Globus pallidus (tissue), 1 donor: ENCODE data around the gene EXOC6B.
"Not testable (repeated sequence)": the region's sequence is repeated elsewhere in the genome, so short reads cannot be mapped to it uniquely, and the experiment has no call there.

Experiments used
- DNase-seq: peaks from one replicate; pipeline ENCODE4 v3.0.0-alpha.2; 2015; ENCODE audit warnings: low spot score

EXOC6B gene

DNA sequence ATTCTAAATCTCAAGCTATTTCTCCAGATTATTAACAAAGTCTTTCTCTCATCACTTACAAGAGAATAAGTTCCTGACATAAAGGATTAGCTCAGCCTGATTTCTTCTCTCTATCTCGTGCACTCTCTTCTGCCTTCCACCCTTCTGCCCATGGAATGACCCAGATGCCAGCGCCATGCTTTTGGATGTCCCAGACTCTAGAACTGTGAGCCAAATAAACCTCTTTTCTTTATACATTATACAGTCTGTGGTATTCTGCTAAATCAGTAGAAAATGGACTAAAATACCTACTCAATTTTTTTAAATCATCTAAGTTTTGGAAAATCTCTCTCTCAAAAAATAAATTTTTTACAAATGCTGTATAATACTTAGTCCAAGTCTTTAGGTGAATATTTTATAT lies 218.6 kb downstream of the EXOC6B start:
- no peak for DNase-seq

DNA sequence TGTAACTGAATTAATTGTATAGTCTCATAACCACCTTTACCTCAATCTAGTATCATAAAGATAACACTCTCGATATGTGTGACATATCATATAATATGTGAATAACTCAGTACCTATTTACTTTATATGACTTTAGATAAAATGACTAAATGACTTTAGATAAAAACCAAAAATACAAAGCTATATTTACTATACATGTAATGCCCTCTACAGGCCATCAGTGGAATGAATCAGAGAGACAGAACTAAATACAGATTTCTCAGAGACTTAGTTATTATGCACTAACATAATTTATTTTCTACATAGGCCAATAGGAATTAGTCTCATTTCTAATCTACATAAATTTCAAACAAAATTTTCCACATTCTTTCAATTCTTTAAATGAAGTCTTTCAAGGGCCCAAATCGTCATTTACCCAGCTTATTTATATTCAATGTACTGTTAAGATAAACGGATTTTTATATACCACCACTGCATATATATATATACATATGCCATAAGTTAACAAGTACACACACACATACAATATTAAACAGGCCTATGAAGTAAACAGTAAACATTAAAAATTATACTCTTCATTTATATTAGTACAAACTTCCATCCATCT lies 219.9 kb downstream of the EXOC6B start:
- no peak for DNase-seq

DNA sequence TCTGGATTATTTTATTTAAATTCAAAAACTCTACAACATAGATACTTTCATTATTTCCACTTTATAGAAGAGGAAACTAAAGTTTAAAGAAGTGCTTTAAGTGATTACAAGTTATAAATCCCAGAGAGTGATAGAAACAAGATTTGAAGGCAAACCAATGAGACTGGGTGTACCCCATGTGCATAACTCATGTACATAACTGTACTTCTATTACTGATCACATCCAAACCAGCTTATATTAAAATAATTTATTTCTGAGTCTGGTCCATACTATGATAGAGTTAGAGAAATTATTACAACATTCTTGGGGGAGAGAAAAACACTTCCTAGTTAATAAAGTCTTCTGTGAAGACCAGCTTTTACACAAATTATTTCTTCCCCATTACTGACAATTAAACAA lies 221.4 kb downstream of the EXOC6B start:
- DNase-seq: no peak

DNA sequence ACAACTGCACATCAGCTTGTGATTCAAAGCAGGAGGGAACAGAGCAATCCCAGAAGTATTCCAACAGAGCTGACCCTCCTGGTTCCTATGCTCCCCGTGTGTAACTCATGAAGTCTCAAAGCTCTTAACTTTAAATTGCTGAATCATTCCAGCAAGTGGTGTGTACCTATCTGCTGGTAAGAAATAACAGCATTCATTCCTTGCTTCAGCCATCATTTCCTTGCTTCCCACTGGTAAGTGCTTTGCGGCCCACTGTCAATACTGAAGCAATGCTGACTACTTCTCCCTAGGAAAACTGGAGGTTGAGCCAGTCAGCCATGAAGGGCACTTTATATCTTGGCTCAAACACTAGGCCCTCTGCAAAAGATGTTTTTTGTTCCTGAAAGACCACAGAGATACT lies 222.4 kb downstream of the EXOC6B start:
- no peak for DNase-seq

DNA sequence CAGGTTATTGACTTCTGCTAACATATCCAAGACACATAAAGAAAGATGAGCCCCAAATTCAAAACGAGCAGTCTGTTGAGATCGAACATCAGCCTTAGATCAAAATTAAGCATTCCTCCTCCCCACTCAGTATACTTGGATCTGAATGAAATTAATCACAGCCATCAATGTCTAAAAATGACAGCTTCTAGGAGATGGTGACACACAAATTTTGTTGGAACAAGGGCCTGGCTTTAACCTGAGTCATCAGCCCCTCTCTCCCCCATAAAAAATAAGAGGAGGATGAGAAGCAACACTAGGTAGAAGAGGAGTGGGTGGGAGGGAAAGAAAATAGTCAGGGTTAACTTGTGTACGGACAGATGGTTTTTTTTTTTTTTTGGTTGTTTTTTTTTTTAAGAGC lies 223.1 kb downstream of the EXOC6B start:
- DNase-seq: no peak

DNA sequence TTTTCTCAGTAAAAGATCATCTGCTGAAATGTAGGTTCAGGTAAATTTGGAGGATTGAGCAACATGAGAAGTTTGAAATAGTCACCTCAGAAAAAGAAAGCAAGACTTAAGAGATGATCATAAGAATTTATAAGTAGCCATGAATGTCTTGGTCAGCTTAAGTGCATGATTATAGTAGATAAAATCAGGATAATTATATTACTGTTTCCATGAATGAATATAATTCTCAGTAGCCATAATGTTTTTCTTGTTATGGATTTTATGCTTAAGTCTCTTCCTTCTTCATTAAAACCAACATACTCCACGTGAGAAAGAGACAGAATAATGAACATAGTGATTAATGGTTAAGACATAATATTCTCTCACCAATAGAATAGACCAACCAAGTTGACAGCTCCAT lies 223.7 kb downstream of the EXOC6B start:
- DNase-seq: no peak

DNA sequence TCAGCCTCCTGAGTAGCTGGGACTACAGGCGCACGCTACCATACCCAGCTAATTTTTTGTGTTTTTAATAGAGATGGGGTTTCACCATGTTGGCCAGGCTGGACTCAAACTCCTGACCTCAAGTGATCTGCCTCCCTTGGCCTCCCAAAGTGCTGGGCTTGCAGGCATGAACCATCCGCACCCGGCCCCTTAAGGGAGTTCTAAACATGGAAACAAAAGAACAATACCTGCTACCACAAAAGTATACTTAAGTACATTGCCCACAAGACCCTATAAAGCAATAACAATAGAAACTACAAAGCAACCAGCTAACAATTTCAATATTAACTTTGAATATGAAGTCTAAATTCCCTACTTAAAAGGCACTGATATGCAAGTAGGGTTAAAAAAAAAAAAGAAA lies 242.0 kb downstream of the EXOC6B start:
- DNase-seq: not testable (repeated sequence)

DNA sequence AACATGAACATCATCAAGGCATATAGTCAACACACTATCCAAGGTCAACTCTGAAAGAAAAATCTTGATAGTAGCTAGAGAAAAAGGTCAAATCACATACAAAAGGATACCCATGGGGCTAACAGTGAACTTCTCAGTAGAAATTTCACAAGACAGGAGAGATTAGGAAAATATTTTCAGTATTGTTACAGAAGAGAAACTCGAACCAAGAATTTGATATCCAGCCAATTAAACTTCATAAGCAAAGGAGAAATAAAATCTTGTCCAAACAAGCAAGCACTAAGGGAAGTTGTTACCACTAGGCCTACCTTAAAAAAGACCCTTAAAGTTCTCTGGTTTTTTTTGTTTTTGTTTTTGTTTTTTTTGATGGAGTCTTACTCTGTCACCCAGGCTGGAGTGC lies 242.5 kb downstream of the EXOC6B start:
- no peak for DNase-seq

DNA sequence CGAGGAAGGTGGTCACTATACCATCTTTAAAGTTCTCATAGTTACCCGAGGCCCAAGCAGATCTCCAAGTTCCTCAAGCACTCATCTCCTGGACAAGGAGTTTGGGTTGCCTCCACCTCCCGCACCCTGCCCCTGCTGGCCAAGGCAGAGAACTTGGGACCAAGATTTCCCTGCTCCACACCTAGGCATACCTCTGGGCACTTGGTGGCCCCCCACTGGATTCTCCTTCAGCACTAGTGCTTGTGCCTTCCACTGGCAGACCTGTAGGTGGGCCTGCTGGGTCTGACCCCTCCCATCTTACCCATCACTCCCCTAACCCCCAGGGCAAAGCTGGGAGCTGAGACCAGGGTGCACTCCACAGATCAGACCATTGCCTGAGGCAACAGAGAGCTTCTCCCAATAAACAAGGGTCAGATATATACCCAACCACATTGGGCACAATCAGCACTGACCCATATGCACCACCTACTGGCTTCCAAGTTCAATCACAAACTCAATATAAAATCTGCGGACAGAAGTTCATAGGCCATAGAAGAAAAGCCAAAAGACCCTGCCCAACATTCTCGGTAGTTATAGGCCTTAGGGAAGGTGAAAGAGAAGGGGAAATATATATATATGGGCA lies 244.2 kb downstream of the EXOC6B start:
- no peak for DNase-seq

DNA sequence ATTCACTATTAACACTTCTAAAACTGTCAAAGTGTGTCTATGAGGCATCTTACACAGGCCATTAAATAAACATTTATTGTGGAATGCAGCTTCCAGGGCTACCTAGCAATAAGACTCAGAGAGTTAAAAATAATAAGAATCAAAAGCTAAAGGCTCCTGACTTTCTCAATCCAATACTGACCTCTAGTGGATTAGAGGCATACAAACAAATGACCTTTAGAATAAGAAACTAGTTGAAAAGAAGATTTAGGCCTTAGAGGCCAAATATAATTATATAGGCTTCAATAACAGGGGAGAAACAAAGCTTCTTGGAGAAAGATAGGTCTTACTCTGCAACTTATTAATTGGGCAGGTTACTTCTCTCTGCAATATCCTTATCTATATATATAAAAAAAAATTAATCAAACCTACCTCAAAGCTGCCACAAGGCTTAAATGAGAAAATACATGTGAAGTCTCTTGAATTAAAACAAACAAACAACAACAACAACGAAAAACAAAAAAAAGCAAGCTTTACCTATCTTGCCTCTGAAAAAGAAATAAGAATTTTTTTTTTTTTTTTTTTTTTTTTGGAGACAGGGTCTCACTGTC lies 246.1 kb downstream of the EXOC6B start:
- peak; percentile 53 for DNase-seq

DNA sequence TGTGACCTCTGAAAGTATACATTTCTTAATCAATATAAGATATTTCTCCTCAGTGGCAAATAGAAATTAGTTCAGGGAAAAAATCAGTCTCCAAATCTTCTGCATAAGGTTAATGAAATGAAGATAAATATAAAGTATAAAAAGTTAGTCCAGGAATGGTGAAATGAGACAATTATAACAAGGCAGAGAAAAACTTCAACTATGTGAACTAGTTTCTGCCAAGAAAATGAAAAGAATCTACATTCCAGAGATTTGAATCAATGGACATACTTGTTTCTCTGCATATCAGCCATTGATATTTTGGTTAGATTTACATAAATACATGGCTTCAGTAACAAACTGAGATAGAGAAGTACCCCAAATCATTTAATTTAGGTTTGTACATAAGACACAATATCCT lies 249.0 kb downstream of the EXOC6B start:
- no peak for DNase-seq

DNA sequence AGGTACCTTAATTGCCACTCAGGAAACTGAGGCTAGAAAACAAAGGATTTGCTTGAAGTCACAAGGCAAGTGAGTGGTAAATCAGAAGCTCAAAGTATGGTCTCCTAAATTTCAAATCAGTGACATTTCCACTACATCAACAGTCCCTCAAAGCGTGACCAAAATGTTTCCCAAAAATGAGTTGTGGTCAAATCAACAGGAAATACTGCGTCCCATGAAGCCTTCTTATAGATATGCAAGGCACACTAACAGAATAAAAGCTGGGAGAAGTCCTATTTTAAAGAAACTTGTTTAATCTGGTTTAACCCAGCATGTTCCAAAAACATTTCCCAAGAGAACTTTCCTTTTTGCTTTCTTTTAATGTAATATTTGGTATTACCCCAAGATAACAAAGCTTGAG lies 249.4 kb downstream of the EXOC6B start:
- no peak for DNase-seq

DNA sequence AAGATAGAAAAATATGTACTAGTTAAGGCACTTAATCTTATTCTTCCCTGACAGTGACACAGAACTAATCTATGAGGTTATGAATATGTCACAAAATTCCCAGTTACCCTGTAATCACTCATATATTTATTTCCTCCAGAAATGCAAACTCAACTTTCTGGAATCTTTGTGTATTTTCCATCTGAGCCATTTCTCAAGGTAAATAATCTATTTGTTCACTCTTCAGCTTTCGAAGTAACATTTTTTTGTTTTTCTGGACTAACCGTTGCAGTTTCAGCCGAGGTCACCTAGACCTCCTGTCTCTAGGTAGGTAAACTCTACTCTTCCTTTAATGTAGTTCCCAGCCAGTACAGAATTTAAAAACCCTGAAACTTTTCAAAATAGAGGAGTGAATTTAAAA lies 250.9 kb downstream of the EXOC6B start:
- DNase-seq: no peak

DNA sequence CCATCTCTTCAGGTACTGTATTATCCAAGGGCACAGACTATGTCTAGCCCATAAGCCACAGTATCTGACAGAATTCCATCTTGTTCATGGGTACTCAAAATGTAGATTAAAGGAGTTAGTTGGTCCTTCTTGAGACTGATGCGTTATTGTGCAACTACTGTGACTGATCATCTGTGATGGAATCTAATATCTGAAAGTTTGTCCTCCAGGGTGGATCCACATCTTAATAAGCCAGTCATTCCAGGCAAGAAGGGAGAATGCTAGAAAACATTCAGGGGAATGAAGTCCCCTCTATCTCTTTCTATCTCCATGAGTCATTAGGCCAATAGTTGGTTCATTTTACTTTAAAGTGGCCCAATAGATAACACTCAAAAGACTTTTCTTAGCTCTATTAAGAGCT lies 252.6 kb downstream of the EXOC6B start:
- no peak for DNase-seq

DNA sequence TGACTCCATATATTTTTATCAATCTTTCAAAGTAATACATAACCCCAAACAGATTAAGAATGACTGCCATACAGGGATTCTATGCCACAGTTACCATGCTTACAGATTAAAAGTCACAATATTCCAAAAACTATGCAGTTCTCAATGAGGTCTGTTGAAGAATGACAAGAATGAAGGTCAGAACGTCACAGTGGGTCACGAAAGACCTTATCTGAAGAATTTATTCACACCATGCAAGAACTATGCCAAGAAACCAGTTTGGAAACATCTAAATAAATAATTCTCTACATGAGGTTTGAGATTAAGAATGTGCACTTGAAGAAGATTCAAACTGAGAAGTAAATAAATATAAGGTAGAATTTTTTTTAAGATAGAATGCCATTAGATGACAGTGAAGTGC lies 253.3 kb downstream of the EXOC6B start:
- no peak for DNase-seq

DNA sequence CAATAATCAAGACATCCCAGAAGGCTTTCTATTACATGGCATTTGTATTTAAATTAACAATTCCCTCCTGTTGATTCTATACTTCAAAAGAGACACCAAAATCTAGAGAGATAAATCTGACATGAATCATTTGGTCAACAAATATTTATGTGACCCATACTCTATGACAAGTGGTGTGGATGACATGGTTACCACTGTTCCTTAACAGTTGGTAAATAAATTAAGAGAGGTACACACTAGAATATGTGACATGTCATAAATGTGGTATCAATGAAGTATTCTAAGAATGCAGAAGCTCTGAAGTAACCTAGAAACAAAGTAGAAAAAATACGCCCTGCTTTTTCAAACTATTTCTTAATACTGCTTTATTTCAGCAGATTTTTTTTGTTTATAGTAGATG lies 255.4 kb downstream of the EXOC6B start:
- no peak for DNase-seq

DNA sequence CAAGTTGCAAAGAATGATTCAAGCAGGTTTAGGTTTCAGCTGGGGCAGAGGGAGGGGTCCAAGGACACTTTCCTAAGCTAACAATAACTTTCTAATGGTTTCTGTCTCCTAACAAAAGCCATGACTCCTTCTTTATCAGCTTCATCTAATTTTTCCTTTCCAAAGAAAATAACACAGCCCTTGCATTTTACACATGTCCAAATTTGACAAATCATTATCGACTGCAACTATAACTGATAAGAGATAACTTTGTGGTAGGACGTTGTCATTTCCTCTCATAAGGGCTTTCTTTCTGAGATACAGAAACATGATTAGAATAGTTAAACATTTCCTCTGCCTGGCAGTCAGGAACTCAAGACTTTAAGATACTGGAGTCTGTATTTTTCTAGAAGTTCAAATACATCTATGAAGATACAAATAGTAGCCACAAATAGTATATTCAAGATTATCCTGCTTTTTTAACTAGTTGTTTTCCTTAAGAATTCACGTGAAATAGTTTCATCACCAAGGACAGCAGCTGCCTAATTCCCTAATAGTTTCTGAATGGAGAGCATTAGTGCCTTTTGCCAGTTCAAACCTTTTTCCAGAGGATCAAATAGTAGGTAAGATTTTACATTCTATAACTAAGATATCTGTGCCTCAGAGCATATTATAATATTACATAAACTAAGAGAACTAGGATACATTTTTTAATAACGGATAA lies 263.2 kb downstream of the EXOC6B start:
- DNase-seq: no peak

DNA sequence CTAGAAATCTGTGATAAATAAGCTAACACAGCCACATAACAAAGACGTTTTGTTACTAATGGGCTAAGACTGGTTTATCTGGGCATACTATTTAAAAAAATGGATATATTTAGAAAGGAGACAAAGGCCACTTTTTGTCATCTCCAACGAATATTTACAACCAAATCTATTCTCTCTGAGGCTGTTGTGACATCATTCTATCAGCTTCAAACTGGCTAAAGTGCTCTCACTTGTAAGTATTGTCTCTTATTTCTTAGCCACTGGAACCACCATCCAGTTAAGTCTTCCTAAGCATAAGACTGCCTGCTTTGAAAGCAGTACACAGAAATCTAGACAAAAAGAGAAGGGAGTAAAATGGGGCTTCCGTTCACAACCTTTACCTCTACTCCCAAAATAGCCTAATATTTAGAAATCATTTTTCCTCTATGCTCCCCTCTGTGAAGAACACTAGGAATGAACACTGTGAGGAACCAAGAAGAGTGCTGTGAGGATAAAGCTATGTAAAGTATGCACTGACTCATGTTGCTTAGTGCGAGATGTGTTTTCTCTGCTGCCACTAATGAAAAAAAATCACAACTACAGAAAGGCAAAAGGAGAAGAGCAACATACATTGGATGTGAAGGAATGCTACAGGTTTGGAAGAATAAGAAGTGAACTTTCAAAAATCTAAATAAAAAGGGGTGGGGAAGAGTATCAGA lies 264.1 kb downstream of the EXOC6B start:
- peak; percentile 53 for DNase-seq

DNA sequence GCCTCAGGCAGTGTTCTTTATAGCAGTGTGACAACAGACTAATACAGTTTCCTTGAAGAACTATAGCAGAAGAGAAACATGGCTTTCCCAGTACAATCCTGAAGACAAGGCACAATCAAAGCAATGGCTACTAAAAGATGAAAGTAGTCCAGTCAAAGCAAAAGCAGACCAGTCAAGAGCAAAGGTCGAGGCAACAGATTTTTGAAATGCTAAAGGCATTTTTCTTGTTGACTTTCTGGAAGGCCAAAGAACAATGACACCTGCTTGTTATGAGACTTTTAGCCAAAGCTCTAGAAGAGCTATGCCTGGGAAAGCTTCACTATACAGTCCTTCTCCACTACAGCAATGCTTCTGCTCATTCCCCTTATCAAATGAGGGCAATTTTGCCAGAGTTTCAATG lies 269.9 kb downstream of the EXOC6B start:
- DNase-seq: no peak

DNA sequence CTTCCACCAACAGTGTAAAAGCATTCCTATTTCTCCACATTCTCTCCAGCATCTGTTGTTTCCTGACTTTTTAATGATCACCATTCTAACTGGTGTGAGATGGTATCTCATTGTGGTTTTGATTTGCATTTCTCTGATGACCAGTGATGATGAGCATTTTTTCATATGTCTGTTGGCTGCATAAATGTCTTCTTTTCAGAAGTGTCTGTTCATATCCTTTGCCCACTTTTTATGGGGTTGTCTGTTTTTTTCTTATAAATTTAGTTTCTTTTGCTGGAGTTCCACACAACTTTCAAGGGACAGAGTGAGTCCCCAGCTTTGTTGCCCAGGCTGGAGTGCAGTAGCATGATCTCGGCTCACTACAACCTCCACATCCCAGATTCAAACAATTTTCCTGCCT lies 270.5 kb downstream of the EXOC6B start:
- not testable (repeated sequence) for DNase-seq

DNA sequence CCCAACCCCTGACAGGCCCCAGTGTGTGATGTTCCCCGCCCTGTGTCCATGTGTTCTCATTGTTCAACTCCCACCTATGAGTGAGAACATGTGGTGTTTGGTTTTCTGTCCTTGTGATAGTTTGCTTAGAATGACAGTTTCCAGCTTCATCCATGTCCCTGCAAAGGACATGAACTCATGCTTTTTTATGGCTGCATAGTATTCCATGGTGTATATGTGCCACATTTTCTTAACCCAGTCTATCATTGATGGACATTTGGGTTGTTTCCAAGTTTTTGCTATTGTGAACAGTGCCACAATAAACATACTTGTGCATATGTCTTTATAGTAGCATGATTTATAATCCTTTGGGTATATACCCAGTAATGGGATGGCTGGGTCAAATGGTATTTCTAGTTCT lies 270.9 kb downstream of the EXOC6B start:
- DNase-seq: not testable (repeated sequence)

DNA sequence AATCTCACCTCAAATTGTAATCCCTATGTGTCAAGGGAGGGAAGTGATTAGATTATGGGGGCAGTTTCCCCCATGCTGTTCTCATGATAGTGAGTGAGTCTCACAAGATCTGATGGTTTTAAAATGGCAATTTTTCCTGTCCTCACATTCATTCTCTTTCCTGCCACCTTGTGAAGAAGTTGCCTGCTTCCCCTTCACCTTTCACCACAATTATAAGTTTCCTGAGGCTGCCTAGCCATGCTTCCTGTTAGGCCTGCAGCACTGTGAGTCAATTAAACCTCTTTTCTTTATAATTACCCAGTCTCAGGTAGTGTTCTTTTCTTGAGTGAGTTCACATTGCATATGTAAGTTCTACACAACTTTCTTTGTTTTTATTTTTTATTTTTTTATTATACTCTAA lies 271.5 kb downstream of the EXOC6B start:
- DNase-seq: no peak
